NCI-H345 treated with DMSO at 0.1 percent for 48 hours (cell line): ENCODE data around the gene OR2B6.
"Not testable (repeated sequence)": the region's sequence is repeated elsewhere in the genome, so short reads cannot be mapped to it uniquely, and the experiment has no call there.

Experiments used
- DNase-seq: peaks from one replicate; lab custom pipeline; 2025; ENCODE audit not compliant: unreplicated experiment; lab: John Stamatoyannopoulos, UW

The OR2B6 gene

DNA sequence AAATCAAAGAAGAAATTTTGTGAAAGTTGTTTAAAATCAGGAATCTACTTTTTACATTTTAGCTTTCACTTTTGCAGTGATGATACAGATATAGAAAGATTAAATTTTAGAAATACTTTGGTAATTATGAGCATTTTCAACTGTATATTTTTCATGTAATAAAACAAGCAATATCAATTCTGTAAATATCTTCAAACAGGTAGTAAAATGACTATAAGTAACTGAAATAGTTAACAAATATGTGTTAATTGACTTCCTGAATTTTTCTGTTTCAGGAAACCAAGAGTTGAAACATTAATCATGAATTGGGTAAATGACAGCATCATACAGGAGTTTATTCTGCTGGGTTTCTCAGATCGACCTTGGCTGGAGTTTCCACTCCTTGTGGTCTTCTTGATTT is at the start of gene OR2B6:
Gene OR2B6 (plus strand): TSS at position 301 of the 400 bp plus-strand sequence. CDS start 0 bp downstream, at position 301.
- DNase-seq: no peak

DNA sequence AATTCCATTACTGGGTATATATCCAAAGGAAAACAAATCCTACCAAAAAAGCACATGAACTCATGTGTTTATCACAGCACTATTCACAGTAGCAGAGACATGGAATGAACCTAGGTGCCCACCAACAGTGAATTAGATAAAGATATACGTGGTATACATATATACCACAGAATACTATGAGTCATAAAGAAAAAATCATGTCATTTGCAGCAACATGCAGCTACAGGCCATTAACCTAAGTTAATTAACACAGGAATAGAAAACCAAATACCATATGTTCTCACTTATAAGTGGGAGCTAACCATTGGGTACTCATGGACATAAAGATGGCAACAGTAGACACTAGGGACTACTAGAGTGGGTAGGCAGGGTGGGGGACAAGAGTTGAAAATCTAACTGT is 49.0 kb upstream of the OR2B6 start:
- DNase-seq: no peak

DNA sequence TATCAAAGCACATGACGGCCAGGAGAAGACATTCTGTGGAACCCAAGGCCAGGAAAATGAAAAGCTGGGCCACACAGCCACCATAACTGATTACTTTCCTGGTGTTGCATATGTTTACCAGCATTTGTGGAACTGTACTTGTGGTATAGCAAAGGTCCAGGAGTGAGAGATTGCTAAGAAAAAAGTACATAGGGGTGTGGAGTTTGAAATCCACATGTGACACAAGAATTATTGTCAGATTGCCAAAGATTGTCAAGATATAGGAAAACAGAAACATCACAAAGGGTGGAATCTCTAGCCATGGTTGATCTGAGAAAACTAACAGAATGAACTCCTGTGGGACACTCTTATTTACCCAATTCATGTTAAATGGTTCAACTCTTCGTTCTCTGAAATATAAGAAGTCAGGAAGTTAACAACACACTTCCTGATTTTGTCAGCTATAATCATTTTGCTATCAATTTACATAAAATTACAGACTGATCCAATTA is 45.0 kb upstream of the OR2B6 start, which contains the start of gene OR2B2:
Gene OR2B2 (minus strand): TSS at position 441 of the 491 bp plus-strand sequence. CDS start 77 bp downstream, at position 364.
- DNase-seq: no peak

DNA sequence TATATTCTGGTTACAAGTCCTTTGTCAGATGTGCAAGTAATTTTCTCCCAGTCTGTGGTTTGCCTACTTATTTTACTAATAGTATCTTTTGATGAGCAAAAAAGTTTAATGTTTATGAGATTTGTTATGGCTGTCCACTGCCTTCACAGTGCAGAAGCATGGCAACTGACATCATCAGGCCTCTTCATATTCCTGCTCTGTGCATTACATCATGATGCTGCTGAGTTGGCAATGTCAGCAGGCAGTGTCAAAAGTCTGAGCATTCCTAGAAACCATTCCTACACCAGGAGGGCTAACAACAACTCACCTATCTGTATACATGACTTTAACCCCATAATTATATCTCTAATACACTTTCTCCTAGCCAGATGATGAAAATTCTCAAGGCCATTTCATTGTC is 34.1 kb upstream of the OR2B6 start:
- DNase-seq: no peak

DNA sequence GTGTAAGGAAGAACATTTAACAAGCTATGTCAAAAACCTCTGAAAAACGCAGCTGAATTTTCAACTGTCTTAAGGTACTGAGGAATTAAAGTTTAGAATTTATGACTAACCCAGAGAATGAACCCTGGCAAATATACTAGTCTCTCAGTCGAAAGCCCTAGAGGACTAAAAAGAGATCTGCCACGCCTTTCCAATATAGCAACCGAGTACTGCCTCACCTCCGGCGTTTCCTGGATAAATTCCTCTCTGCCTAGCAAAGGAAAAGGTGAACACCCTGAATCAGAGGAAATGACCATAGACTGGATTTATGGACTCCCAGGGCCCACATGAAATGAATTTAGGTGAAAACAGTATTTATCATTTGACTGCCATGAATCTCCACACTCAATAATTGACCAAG is 32.9 kb upstream of the OR2B6 start:
- no peak for DNase-seq

DNA sequence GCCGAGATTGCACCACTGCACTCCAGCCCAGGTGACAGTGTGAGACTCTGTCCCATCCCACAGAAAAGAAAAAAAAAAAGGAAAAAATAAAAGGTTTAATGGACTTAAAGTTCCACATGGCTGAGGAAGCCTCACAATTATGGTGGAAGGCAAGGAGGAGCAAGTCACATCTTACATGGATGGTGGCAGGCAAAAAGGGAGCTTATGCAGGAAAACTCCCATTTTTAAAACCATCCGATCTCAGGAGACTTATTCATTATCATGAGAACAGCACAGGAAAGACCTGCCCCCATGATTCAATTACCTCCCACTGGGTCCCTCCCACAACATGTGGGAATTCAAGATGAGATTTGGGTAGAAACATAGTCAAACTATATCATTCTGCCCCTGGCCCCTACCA is 29.0 kb upstream of the OR2B6 start:
- DNase-seq: not testable (repeated sequence)

DNA sequence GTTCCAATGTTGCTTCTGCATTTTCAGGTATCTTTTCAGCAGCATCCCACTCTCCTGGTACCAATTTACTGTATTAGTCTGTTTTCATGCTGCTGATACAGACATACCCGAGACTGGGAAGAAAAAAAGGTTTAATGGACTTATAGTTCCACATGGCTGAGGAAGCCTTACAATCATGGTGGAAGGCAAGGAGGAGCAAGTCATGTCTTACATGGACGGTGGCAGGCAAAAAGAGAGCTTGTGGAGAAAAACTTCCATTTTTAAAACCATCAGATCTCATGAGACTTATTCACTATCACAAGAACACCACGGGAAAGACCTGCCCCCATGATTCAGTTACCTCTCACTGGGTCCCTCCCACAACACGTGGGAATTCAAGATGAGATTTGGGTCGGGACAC is 27.1 kb upstream of the OR2B6 start:
- DNase-seq: not testable (repeated sequence)

DNA sequence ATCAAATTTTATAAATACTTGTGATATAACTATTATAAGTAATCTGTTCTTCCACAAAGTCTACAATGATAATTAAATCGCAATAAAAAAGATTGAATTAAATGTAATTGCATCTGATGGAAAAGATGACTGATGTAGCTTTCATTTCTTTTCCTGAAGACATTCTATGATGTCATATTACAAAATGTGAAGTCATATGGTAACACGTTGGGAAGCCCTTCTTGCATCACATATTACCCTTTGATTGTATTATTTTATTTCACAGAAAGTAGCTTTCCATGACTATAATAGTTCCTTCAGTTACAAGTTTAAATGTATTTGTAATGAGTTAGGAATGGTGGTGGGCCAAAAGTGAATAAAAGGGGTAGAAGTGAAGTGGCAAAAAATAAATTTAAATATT is 25.8 kb upstream of the OR2B6 start:
- DNase-seq: no peak

DNA sequence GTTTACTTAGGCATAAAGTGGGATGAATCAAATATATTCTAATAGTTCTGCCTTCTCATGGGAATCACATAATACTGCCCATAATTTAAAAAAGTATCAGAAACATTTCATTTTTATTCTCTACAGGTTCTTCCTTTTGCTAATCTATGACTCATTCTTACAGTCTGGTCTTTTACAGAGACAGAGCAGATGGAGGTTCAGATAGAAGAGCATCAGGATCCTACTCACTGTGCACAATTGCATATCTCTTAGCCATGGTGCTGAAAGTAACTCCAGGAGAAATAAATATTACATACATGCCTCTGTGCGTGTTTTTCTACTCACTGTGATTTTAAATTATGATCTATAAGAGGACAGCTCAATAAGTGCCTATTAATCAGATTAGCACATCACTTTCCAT is 16.3 kb upstream of the OR2B6 start:
- no peak for DNase-seq

DNA sequence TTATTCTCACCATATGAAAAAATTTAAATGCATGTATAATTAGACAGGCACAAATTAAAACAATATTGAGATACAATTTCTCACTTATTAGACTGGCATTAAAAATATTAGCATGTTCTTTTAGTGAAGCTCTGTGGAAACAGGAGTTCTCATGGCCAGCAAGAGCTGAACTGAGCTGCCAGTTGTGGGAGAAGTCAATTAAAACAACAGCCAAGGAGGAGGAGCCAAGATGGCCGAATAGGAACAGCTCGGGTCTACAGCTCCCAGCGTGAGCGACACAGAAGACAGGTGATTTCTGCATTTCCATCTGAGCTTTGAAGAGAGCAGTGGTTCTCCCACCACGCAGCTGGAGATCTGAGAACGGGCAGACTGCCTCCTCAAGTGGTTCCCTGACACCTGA is 14.0 kb upstream of the OR2B6 start:
- DNase-seq: not testable (repeated sequence)

DNA sequence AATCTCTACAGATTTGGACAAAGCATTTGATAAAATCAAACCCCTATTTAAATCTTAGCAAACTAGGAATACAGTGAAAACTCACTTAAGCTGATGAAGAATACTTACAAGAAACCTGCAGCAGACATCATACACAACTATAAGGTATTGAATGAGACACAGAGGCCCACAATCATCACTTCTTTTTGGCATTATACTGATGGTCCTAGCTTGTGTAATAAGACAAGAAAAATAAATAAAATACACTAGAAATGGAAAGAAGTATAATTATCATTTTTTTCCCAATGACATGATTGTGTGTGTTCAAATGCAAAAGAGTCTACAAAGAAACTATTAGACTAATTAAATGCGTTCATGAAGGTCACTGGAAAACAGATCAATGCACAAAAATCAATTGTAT is 8.8 kb upstream of the OR2B6 start:
- no peak for DNase-seq

DNA sequence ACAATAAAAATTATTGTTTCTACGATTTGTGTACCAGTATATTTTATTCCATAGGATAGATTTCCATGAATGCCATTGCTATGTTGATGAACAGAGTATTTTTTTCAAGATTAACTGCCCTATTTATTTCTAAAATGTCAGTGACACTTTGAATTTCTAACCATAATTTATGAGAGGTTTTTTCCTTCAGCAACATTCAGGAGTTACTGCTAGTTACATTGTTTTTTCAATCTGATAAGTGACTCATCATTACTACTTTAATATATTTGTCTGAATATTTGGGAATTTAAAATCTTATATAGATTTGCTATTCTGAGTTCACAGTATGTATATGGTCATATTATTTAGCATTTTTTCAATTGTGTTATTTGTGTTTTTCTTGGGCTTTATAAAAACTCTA is 6.0 kb upstream of the OR2B6 start:
- DNase-seq: no peak

DNA sequence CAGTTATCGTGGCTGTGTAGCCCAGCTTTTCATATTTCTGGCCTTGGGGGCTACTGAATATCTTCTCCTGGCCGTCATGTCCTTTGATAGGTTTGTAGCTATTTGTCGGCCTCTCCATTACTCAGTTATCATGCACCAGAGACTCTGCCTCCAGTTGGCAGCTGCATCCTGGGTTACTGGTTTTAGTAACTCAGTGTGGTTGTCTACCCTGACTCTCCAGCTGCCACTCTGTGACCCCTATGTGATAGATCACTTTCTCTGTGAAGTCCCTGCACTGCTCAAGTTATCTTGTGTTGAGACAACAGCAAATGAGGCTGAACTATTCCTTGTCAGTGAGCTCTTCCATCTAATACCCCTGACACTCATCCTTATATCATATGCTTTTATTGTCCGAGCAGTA is 475 bp downstream of the OR2B6 start:
- no peak for DNase-seq

DNA sequence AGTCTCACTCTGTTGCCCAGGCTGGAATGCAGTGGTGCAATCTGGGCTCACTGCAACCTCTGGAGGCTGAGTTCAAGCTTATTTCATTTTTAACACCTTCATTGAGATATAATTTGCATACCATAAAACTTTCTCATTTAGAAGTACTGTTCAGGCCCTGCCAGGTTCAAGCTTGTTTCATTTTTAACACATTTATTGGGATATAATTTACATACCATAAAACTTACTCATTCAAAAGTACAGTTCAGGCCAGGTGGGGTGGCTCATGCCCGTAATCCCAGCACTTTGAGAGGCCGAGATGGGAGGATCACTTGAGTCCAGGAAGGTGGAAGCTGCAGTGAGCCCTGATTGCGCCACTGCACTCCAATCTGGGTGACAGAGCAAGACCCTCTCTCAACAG is 5.5 kb downstream of the OR2B6 start:
- DNase-seq: no peak

DNA sequence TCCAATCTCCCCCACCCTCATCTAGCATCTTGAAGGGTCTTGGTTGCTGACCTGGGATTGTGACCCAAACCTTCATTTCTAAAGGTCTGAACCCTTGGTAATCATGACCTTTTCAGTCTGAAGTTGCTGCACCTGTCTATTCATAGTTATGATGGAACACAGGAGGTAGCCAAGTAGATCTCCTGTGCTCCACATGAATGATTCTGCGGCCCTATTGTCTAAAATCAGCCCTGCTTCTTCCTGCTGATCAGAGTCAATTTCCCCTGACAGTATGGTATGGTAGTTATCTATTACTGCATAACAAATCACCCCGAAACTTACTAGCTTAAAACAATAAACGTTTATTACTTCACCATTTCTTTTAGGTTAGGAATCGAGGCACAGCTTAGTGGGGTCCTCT is 9.0 kb downstream of the OR2B6 start:
- DNase-seq: no peak

DNA sequence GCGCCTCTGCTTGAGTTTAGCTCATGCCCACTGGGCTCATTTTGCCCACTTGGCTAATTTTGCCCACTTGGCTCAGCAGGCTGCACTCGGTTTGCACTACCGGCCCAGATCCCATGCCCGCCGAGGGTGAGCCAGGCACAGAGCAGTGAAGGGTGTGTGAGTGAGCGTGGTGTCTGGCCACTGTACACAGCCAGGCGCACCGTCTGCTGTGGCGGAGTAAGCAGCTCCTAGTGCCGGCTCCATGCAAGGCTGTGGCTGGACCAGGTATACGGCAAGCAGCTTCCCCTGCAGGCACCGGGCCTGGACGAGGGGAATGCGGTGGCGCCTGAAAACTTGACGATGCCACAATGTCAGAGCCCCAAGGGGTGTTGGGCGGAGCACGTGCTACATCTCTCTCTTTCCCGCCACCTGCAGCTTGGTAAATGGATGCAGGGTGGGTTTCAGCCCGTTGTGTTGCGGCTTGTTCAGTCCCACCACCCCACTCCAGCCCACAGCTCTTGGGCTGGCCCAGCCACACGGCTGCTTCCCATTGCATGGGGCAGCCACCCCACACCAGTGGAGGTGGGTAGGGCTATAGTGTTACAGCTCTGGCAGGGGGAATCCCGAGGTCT is 9.9 kb downstream of the OR2B6 start:
- DNase-seq: no peak

DNA sequence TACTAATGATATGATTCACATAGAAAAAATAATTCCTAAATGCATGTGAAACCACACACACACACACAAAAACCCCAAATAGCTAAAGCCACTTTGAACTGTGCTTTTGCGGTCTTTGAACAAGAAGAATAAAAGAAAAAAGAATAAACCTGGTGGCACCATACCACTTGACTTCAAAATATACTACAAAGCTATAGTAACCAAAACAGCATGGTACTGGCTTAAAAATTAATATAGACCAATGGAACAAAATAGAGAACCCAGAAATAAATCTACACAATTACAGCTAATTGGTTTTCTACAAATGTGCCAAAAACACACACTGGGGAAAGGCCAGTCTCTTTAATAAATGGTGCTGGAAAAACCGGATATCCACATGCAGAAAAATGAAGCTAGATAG is 13.4 kb downstream of the OR2B6 start:
- DNase-seq: no peak

DNA sequence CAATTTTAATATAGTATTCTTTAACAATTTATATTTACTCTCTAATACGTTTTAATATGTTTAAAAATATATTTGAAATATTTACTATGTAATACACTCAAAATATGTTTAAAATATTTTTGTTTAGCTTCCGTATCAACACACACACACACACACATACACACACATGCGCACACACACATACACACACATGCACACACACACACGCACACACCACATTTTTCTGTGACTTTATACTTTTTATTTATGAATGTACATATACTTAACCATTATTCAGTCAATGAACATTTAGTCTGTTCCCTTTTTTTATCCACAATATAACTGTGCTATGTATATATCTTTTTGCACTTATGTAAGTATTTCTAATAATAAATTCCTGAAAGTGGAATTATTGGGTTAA is 15.7 kb downstream of the OR2B6 start:
- DNase-seq: no peak

DNA sequence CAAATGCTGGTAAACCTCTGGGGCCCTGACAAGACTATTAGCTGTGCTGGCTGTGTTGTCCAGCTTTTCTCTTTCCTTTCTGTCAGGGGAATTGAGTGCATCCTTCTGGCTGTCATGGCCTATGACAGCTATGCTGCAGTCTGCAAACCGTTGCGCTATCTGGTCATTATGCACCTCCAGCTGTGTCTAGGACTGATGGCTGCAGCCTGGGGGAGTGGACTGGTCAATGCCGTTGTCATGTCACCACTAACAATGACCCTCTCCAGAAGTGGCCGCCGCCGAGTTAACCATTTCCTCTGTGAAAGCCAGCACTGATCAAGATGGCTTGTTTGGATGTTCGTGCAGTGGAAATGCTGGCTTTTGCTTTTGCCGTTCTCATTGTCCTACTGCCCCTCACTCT is 20.3 kb downstream of the OR2B6 start:
- DNase-seq: no peak

DNA sequence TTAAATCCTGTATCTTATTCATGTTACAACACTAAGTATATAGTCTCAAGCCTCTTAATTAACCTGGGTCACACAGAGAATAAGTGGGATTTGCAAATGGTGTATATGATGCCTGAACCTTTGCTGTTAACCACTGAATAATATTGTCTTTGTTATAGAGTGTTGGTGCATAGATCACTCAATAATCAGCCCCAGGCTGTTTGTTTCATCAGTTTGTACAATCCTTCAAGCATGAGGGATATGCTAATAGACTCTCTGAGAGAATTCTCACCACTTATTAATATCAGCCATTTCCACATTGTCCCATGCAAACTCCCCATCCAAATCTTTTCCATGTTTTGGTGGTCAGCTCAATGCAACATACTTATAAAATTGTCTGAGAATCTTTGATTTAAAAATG is 21.7 kb downstream of the OR2B6 start:
- DNase-seq: no peak

DNA sequence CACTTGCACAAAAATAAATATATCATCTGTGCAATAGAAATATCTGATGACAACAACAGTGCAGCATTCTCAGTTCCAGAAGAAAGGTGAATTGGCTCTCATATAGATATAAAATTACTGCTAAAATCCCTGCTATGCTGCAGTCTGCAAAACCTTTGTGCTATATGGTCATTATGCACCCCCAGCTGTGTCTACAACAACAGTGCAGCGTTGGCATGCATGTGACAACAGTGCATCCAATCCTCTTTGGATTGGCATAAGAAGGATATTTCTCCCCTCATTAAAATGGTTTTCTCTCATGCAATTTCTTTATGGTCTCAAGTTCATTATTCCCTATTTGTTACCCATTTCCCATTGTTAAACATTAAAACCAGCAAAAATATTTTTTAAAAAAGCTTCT is 23.1 kb downstream of the OR2B6 start:
- no peak for DNase-seq

DNA sequence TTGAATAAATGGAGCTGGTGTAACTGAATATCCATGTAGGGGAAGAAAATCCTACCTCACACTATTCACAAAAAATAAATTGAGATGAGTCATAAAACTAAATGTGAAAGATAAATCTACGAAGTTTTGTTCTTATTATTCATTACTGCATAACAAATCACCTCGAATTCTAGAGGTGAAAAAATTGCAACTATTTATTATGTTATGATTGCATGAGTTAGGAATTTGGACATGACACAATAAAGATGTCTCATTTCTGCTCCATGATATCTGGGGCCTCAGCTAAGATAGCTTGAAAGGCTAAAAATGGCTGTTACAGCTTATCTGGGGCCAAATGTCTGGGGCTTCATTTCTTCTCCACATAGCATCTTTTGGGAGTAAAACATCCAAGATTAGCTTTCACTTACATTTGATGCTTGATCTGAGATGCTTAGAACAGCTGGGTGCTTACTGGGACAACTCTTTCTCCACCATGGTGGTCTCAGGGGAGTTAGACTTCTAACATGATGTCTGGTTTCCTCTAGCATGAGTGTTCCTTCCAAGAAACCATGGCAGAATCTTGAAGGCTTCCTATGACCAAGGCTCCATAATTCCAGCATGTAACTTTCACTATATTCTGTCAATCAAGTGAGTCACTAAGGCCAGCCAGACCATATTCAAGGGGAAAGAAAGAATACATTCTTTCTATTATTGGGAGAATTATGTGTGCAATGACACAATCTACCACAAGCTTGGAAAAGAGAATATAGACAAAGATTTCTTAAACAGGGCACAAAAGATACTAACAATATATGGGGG is 30.1 kb downstream of the OR2B6 start:
- no peak for DNase-seq

DNA sequence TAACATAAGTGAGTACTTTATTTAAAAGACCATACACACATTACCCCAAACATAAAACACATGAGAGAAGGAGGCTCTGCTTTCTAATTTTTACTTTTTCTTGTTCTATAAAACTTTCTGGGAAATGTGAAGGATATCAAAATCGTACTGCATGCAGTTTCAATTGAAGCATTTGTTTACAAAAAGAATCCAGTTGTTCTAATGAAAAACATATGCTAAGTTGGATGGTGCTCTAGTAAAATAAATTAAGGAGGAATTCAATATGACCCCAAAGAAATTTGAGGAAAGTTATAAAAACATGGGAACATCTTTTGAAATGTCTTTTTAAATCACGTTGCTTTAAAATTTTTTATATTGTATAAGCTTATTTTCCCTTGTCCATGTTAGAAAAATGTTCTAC is 37.6 kb downstream of the OR2B6 start:
- no peak for DNase-seq
